UCSD-AML1 (cell line): ENCODE data around the gene GJB3.
"Not testable (repeated sequence)": the region's sequence is repeated elsewhere in the genome, so short reads cannot be mapped to it uniquely, and the experiment has no call there.

ENCODE experiments used
- DNase-seq: peaks from one replicate; lab custom pipeline; 2025; ENCODE audit not compliant: unreplicated experiment; lab: John Stamatoyannopoulos, UW

The GJB3 gene

DNA sequence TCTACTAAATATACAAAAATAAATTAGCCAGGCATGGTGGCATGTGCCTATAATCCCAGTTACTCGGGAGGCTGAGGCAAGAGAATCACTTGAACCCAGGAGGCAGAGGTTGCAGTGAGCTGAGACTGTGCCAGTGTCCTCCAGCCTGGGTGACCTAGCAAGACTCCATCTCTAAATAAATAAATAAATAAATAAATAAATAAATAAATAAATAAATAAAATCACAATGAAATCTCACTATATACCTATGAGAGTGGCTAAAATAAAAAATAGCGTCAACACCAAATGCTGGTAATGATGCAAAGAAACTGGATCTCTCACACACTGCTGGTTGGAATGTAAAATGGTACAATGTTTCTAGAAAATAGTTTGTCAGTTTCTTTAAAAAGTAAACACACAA, 37.8 kb downstream of the GJB3 start:
- not testable (repeated sequence) for DNase-seq

DNA sequence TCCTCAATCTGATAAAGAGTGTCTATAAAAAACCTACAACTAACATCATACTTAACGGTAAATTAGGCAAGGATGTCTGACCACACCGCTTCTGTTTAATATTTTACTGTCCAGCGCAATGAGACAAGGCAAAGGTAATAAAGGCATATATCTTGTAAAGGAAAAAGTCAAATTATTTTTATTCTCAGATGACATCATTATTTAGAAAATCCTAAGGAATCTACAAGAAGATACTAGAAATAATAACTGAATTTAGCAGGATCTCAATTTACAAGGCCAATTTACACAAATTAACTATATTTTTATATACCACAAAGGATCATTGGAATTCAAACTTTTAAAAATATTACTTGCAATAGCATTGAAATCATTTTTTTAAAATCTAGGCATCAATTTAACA, 41.2 kb downstream of the GJB3 start:
- DNase-seq = no peak

DNA sequence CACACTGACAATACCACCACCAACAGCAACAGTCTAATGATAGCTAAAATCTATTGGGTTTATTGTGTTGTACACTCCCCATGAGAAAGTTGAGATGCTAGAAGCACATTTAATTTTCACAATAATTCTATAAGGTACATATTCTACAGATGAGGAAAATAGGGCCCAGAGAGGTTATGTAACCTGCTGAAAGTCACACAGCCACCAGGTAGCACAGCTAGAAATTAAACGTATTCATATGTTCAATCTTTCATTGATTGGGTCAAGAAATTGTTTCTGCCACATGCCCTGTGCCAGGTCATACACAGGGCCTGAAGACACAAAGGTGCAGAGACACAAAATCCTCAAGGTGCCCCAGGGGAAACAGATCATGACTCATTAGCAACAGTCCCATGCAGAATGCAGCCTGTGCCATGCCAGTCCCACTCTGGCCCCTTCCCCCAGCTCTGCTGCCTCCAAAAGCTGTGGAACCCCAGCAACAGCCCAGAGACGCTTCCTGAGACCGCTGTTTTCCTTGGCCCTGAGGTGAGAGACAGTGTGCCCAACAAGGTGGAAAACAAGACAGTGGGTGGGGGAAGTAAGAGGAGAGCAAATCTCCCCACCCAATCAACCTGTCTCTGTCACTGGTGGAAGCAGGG, 43.9 kb downstream of the GJB3 start:
- no peak for DNase-seq

DNA sequence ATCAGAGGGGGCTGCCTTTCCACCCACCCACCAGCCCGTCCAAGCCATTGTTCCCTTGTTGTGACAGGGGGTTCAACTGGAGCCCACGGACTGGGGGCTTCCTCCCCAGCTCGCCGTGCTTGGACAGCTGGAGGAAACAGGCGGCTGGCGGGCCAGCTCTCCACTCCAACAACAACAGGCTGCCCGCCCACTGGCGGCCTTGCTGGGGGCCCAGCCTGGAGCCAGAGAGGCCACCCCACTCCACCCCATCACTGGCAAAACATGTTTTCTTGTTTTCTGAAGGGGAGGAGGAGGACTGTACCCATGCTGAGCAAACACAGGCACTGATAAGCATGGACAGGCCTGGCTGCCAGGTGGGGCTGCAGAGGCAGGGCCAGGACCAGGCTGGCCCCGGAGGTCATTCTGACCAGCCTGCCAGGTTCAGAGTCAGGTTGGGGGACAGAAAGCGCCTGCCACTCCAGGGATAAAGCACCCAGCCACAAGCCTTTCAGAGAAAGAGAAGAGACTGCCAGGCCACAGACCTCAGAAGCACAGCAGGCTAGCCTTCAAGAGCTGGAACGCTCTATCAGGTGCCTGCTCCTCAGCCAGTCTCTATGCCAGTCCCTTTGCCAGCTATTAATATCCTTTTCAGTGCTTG, 44.6 kb downstream of the GJB3 start:
- DNase-seq = no peak

DNA sequence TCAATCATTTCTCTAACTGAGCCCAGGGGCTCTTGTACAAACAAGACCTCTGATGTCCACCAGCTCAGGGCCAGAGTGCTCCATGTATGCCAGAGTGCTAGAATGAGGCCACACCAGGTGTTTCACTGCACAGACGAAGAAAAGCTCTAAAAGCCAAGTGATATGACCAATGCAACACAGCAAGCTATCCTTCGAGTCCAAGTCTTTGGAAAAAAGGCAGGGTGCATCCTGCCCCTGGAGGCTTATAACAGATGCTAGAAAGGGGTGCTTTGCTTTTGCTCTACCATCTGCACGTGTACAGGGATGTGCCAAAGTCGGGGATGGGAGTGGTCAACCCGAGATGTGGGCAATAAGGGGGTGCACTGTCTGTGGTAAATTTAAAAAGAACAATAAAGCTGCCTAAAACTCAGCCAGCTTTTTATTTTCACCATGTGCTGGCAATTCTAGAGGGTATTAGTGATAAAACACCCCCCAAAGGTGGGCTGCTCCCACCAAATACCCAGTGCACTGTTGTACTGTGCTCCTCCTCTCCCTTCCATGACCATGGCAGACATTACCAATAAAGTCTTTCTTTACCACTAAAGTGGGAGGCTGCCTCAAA, 46.4 kb downstream of the GJB3 start:
- no peak for DNase-seq

DNA sequence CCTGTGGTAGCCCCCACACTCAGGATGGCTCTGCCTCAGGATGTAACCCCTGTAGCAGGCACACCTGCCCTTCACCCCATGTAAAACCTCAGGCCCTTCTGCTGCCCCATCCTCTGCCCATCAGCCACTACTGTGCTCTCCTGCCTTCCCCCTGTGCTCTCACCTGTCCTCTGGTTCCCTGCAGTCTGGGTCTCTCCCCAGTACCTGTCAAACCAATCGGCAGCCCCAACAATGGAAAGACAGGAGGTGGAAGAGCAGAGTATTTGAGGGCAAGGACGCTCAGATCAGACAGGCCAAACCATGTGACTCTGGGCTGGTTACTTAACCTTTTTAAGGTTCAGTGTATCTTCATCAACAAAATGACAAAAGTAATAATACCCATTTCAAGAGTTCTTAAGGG, 47.6 kb downstream of the GJB3 start:
- DNase-seq = no peak

DNA sequence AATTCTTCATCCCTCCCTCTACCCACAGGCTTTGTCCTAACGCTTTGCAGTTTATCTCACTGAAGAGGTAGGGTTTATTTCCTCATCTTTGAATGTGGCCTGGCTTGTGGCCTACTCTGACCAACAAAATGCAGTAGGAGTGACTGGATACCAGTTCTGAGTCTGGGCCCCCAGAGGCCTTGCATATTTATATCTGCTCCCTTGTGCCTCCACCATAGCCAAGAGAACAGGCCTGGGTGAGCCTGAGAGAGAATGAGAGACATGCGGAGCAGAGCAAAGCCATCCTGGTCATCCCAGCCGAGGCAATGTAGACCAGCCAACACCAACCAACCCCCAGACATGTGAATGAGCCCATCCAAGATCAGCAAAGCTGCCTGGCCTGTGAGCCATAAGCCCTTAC, 48.2 kb downstream of the GJB3 start:
- no peak for DNase-seq

DNA sequence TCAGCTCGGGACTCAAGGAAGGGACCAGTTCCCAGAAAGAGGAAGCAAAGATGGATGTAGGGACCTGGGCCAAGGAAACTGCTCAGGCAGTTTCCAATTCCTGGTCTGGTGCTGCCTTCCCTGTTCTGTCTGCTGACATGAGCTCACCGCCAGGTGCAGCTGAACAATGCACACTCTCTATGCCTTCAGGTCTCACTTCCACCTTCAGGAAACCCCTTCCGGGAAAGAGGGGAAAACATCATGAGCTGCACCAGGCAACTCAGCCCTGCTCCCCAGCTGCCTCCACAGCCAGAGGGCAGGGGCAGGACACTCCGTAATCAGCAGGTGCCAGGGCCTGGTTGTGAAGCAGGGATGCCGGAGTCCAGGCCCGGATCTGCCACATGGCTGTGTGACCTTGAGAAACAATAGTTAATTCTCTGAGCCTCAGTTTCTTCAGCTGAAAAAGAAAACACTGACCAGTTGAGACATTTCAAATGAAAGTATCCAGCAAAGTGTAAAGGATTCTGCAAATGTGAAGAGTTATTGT, 50.8 kb downstream of the GJB3 start:
- no peak for DNase-seq

DNA sequence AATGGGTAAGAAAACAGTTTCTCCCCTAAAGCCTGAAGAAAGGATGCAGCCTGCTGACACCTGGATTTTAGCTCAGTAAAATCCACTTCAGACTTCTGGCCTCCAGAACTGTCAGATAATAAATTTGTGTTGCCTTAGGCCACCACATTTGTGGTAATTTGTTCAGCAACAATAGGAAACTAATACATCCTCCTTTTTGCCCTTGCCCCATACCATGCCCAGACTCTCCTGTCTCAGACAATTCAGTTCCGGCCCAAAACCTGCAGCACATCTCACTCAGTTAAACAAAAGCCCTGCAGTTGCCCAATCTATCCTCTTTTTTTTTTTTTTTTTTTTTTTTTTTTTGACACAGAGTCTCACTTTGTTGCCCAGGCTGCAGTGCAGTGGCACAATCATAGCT, 52.7 kb downstream of the GJB3 start:
- no peak for DNase-seq
